Naive thymus-derived CD4-positive, alpha-beta T cell (primary cell): ENCODE results near the gene GLYATL1. TPM values are rescaled to one million over a fixed set of nuclear protein-coding genes. Genes with fewer than 3 reads are reported as not detected.

ENCODE experiments used
- ATAC-seq: fragments of 150-1000 bp; cut with Tn5 transposase; 2 replicates; pipeline ENCODE4 v1.10.0; 2021; ENCODE audit warnings: mild to moderate bottlenecking, moderate library complexity
- CTCF ChIA-PET: fragments of 350-600 bp; sonication (Branson Sonifier 250); formaldehyde crosslinking; loops from one replicate; lab custom pipeline; 2021; ENCODE audit warnings: antibody characterized with exemption; lab: Charles Lee
- POLR2A ChIA-PET: fragments of 350-600 bp; sonication (Branson Sonifier 250); formaldehyde crosslinking; loops from one replicate; lab custom pipeline; 2021; ENCODE audit warnings: antibody characterized with exemption, inconsistent platforms; lab: Charles Lee
- DNase-seq, 9 donors: peaks; one replicate each; pipeline versions ENCODE4 v3.0.0 to v3.0.0-alpha.2; 2020 to 2022; ENCODE audit warnings: mixed read lengths in 1 of 9
- H3K27ac ChIP-seq: one replicate; pipeline ENCODE4 v1.7.0; 2013; ENCODE audit warnings: mild to moderate bottlenecking, low read depth, low read length, moderate library complexity
- H3K27me3 ChIP-seq, 2 donors: one replicate each; pipeline ENCODE4 v1.7.0; 2013; ENCODE audit warnings: low read length in 2 of 2, mild to moderate bottlenecking in 2 of 2, moderate library complexity in 2 of 2; ENCODE audit not compliant: control insufficient read depth in 2 of 2, insufficient read depth in 2 of 2
- H3K36me3 ChIP-seq, 3 experiments: 1 replicate in 2 of 3; 2 replicates in 1 of 3; pipeline ENCODE4 v1.7.0; 2013; ENCODE audit warnings: low read length in 3 of 3, mild to moderate bottlenecking in 3 of 3, moderate library complexity in 1 of 3; ENCODE audit not compliant: insufficient read depth in 3 of 3, control insufficient read depth in 2 of 3
- H3K4me1 ChIP-seq, 2 donors: one replicate each; pipeline ENCODE4 v1.7.0; 2013; ENCODE audit warnings: low read length in 2 of 2, mild to moderate bottlenecking in 2 of 2, moderate library complexity in 1 of 2; ENCODE audit not compliant: control insufficient read depth in 2 of 2, insufficient read depth in 2 of 2
- H3K4me3 ChIP-seq: 2 replicates; pipeline ENCODE4 v1.7.0; 2013; ENCODE audit warnings: mild to moderate bottlenecking, low read length
- H3K9me3 ChIP-seq, 3 experiments: 1 replicate in 2 of 3; 2 replicates in 1 of 3; pipeline ENCODE4 v1.7.0; 2013; ENCODE audit warnings: low read length in 3 of 3; ENCODE audit not compliant: control insufficient read depth in 2 of 3
- H3K27ac Mint-ChIP-seq, 9 donors: one replicate each; pipeline ENCODE4 v1.8.0; 2020 to 2022; ENCODE audit warnings: mixed read lengths in 9 of 9, mild to moderate bottlenecking in 8 of 9, moderate library complexity in 5 of 9, inconsistent platforms in 2 of 9
- H3K27me3 Mint-ChIP-seq, 5 donors: one replicate each; pipeline ENCODE4 v1.8.0; 2021 to 2022; ENCODE audit warnings: mixed read lengths in 5 of 5, mild to moderate bottlenecking in 1 of 5
- H3K36me3 Mint-ChIP-seq, 5 donors: one replicate each; pipeline ENCODE4 v1.8.0; 2020 to 2022; ENCODE audit warnings: mixed read lengths in 5 of 5, mild to moderate bottlenecking in 3 of 5, inconsistent platforms in 1 of 5
- H3K4me1 Mint-ChIP-seq, 7 donors: one replicate each; pipeline ENCODE4 v1.8.0; 2020 to 2022; ENCODE audit warnings: mixed read lengths in 7 of 7, mild to moderate bottlenecking in 3 of 7, inconsistent platforms in 1 of 7
- H3K4me3 Mint-ChIP-seq, 10 donors: one replicate each; pipeline ENCODE4 v1.8.0; 2020 to 2022; ENCODE audit warnings: mild to moderate bottlenecking in 10 of 10, mixed read lengths in 10 of 10, moderate library complexity in 6 of 10, inconsistent platforms in 2 of 10
- H3K9me3 Mint-ChIP-seq, 11 donors: one replicate each; pipeline ENCODE4 v1.8.0; 2020 to 2022; ENCODE audit warnings: mixed read lengths in 11 of 11, mild to moderate bottlenecking in 4 of 11, inconsistent platforms in 1 of 11, moderate library complexity in 1 of 11
- intact Hi-C, 2 donors: fragments of 100-400 bp; cut with micrococcal nuclease; formaldehyde crosslinking; loops; one replicate each; pipeline ENCODE4 v1.15.1; 2023
- polyA plus RNA-seq, 2 donors: library from polyadenylated mRNA; unstranded; fragments of 300-500 nt; fragmentation: Illumina TruSeq; gene quantifications; one replicate each; pipeline ENCODE4 v1.2.3, GENCODE V29; 2021
- total RNA-seq, 6 experiments: library from RNA in 5 of 6; stranded (reverse) in 5 of 6; gene quantifications; 1 replicate in 5 of 6; 2 replicates in 1 of 6; pipeline ENCODE4 v1.2.3 and lab custom pipeline; 2021 to 2026

The GLYATL1 gene
- total and polyA plus RNA-seq, 7 experiments from 2014 or later = 0.39 TPM; not detected in 6

DNA sequence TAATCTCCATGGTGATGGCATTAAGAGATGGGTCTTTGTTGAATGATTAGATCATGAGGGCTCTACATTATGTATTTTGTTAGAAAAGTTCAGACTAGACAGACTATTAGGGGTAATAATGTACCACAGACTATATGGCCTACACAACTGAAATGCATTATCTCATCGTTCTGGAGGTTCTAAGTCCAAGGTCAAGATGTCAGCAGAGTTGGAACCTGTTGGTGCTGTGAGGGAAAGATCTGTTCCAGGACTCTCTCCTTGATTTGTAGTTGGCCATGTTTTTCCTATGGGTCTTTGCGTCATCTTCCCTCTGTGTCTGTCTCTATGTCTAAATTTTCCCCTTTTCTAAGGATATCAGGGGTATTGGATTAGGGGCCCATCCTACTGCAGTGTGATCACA, 8.4 kb upstream of the GLYATL1 start:
- H3K4me1 Mint-ChIP-seq = peaks cover 3 to 16% (median 13%) of the 10 kb centered on the region in 7 donors
- H3K4me3 ChIP-seq = no peak overlapping the region
- peaks cover 4 to 22% (median 11%) of the 10 kb centered on the region in 5 donors for H3K27me3 Mint-ChIP-seq
- ChIA-PET CTCF (no interaction called here), POLR2A (no interaction called here)
- no peaks in the 10 kb centered on the region for H3K36me3 ChIP-seq
- no peak overlapping the region for H3K27ac ChIP-seq
- no peak overlapping the region for H3K4me3 Mint-ChIP-seq
- DNase-seq (no peak), ATAC-seq (no peak)
- peaks cover 0 to 6% of the 10 kb centered on the region in 2 donors for H3K4me1 ChIP-seq
- H3K9me3 ChIP-seq = no peaks in the 10 kb centered on the region
- peaks cover 0 to 5% of the 10 kb centered on the region in 2 donors for H3K27me3 ChIP-seq
- H3K27ac Mint-ChIP-seq = no peak overlapping the region
- intact Hi-C loops = no loop called here
- H3K9me3 Mint-ChIP-seq = peaks cover 0 to 4% (median 0%) of the 10 kb centered on the region in 11 donors
- no peaks in the 10 kb centered on the region for H3K36me3 Mint-ChIP-seq

DNA sequence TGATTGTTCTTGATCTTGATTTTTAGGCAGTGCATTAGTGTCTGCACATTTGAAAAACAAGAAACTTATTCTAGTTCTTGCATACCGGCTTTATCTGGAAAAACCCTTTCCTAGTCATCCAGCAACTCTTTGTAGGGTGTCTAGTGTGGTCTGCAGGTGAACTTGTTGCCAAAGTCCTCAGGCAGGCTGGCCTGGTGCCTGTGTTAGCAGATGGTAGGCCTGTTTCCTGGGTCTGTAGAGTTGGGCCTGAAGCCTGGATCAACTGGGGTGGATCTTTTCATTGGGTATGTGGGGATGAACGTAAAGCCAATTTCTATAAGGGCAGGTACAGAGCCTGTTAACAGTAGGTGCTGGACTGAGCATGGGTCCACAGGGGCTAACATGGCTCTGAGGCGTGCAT, 5.6 kb upstream of the GLYATL1 start:
- Mint-ChIP-seq H3K36me3 (no peaks in the 10 kb centered on the region), H3K4me1 (peaks cover 0 to under 1% (median 0%) of the 10 kb centered on the region in 7 donors), H3K27me3 (peaks cover 0 to 18% (median 9%) of the 10 kb centered on the region in 5 donors), H3K9me3 (peaks cover 0 to 4% (median 0%) of the 10 kb centered on the region in 11 donors), H3K27ac (no peak overlapping the region), H3K4me3 (no peak overlapping the region)
- ATAC-seq (no peak), DNase-seq (no peak)
- H3K36me3 ChIP-seq = no peaks in the 10 kb centered on the region
- intact Hi-C loops = no loop called here
- no peaks in the 10 kb centered on the region for H3K4me1 ChIP-seq
- no peaks in the 10 kb centered on the region for H3K9me3 ChIP-seq
- no peak overlapping the region for H3K27ac ChIP-seq
- ChIA-PET CTCF (no interaction called here), POLR2A (no interaction called here)
- H3K27me3 ChIP-seq = peaks cover 0 to 5% of the 10 kb centered on the region in 2 donors
- H3K4me3 ChIP-seq = no peak overlapping the region

DNA sequence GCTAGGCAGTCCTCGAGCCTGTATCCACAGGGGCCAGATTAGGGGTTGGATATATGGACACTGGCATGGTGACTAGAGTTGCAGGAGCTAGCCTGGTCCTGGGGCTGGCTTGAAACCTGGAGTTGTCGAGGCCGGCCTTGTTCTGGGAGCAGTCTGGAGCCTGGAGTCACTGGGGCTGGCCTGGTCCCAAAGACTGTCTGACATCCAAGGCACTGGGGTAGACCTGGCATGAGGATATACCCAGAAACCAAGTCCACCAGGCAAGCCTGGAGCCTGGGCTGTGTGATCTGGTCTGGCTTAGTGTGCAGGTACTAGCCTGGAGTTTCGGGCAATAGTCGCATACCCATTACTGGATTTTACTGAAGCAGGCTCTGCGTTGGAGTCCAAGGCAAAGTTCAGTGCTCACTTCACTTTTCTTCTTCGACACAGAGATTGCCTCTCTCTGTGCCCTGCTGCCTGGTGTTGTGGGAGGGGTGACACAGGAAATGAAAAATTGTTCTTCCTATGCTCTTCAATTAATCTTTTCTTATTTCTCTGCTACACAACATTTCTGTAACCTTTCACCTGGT, 4.3 kb upstream of the GLYATL1 start:
- intact Hi-C loops = no loop called here
- no peaks in the 10 kb centered on the region for H3K9me3 ChIP-seq
- Mint-ChIP-seq H3K27me3 (peaks cover 0 to 16% (median 4%) of the 10 kb centered on the region in 5 donors), H3K9me3 (peaks cover 0 to 4% (median 0%) of the 10 kb centered on the region in 11 donors), H3K27ac (no peak overlapping the region), H3K4me1 (no peaks in the 10 kb centered on the region), H3K4me3 (no peak overlapping the region), H3K36me3 (no peaks in the 10 kb centered on the region)
- DNase-seq (no peak), ATAC-seq (no peak)
- no peak overlapping the region for H3K4me3 ChIP-seq
- no peaks in the 10 kb centered on the region for H3K36me3 ChIP-seq
- H3K27ac ChIP-seq = no peak overlapping the region
- H3K4me1 ChIP-seq = no peaks in the 10 kb centered on the region
- CTCF ChIA-PET = no interaction called here
- POLR2A ChIA-PET = no interaction called here
- no peaks in the 10 kb centered on the region for H3K27me3 ChIP-seq

DNA sequence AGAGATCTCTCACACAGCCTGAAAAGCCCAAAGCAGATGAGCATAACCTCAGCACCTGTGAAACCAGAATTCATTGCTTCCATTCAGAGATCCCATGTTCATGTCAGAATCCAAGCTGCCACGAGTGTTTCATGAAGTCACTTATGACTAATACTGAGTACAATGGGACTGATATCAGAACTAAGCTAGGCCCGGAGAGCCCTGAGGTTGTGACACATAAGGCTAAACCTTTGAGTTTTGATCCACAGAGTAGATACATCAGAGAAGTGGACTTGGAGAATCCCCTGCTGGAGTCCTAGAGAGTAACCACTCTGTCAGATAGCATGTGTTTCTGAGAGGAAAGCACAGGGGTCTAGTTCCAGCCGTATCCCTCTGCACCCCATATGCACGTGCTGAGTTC, 890 bp upstream of the GLYATL1 start:
- Mint-ChIP-seq H3K9me3 (peaks cover 0 to 4% (median 0%) of the 10 kb centered on the region in 11 donors), H3K4me1 (no peaks in the 10 kb centered on the region), H3K27me3 (peaks cover 0 to 15% (median 12%) of the 10 kb centered on the region in 5 donors), H3K4me3 (no peak overlapping the region), H3K36me3 (peaks cover 0 to 4% (median 0%) of the 10 kb centered on the region in 5 donors), H3K27ac (no peak overlapping the region)
- Histone ChIP-seq H3K27me3 (no peaks in the 10 kb centered on the region), H3K4me1 (no peaks in the 10 kb centered on the region), H3K9me3 (no peaks in the 10 kb centered on the region), H3K36me3 (no peaks in the 10 kb centered on the region), H3K4me3 (no peak overlapping the region), H3K27ac (no peak overlapping the region)
- DNase-seq (no peak), ATAC-seq (no peak)
- intact Hi-C loops = no loop called here
- ChIA-PET POLR2A (no interaction called here), CTCF (no interaction called here)

DNA sequence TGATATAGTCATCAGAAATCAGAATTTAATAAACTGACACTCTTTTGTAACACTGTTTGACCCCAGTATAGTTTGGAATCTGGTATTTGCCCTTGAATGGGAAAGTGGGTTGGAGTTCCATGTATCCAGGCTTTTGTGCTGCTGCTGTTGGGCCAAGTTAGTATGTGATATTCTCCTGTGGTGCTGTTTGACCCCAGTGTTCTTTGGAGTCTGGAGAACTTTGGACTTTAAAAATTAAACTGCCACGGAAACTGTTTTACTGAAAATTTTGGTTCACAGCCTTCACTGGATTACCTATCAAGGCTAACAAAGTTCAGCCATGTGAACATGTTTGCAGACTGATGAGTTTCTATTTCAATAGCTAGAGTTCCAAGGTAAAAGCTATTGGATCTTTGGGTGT, 740 bp downstream of the GLYATL1 start:
- H3K9me3 Mint-ChIP-seq = peaks cover 0 to 4% (median 0%) of the 10 kb centered on the region in 11 donors
- POLR2A ChIA-PET = no interaction called here
- ATAC-seq = no peak

DNA sequence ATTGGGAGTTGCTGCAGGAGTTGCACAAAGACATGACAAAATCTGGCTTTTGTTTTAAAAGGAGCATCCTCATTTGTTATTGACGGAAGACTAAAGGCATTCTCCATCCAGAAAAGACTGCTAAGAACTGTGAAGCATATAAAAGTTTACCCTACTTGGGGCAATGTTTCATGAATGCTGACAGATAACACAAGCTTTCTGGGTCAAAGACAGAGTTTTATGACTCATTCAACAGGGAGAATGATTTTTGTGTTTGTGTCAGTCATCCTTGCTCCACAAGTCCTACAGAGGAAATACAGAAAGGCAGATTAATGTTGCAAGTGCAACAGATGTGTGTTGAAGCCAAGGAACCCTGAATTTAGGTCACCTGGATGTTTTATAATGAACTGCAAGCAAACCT, 2.5 kb downstream of the GLYATL1 start:
- H3K4me1 ChIP-seq = no peaks in the 10 kb centered on the region
- ATAC-seq = no peak
- ChIA-PET POLR2A (no interaction called here), CTCF (no interaction called here)
- Mint-ChIP-seq H3K9me3 (peaks cover 0 to 2% (median 0%) of the 10 kb centered on the region in 11 donors), H3K27me3 (peaks cover 3 to 20% (median 12%) of the 10 kb centered on the region in 5 donors), H3K4me3 (no peak overlapping the region), H3K4me1 (no peaks in the 10 kb centered on the region), H3K27ac (peak overlapping the region in 1 of 9 donors; percentile 8), H3K36me3 (peaks cover 0 to 4% (median 0%) of the 10 kb centered on the region in 5 donors)
- H3K27ac ChIP-seq = no peak overlapping the region
- DNase-seq = no peak
- no peaks in the 10 kb centered on the region for H3K36me3 ChIP-seq
- intact Hi-C loops = no loop called here
- no peak overlapping the region for H3K4me3 ChIP-seq
- H3K9me3 ChIP-seq = no peaks in the 10 kb centered on the region
- H3K27me3 ChIP-seq = no peaks in the 10 kb centered on the region

More for the DNA sequence above, 740 bp downstream of the GLYATL1 start:
- H3K27ac ChIP-seq = no peak overlapping the region
- H3K27me3 ChIP-seq = no peaks in the 10 kb centered on the region
- no peaks in the 10 kb centered on the region for H3K36me3 ChIP-seq
- H3K27ac Mint-ChIP-seq = no peak overlapping the region
- no peak for DNase-seq
- H3K4me3 ChIP-seq = no peak overlapping the region
- no peaks in the 10 kb centered on the region for H3K9me3 ChIP-seq
- peaks cover 0 to 4% (median 0%) of the 10 kb centered on the region in 5 donors for H3K36me3 Mint-ChIP-seq
- no peaks in the 10 kb centered on the region for H3K4me1 Mint-ChIP-seq
- peaks cover 0 to 17% (median 12%) of the 10 kb centered on the region in 5 donors for H3K27me3 Mint-ChIP-seq
- intact Hi-C loops = no loop called here
- CTCF ChIA-PET = no interaction called here
- H3K4me1 ChIP-seq = no peaks in the 10 kb centered on the region
- no peak overlapping the region for H3K4me3 Mint-ChIP-seq

DNA sequence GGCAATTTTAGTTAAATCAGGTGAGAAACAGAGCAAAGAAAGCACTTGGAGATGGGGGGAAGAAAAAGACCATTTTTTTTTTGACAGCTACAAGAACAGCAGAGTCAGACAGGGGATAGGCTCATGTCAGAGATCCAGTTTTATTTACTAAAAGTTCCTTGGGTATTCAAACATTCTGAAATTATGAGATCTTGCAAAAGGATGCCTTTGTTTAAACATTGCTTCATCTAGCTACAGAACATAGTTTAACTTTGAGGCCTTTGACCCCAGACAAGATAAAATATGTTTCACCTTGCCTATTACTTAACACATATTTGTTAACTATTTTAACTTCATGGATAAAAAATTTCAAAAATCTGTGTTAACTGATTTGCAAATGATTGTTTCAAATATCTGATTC, 6.4 kb downstream of the GLYATL1 start:
- Histone ChIP-seq H3K27me3 (no peaks in the 10 kb centered on the region), H3K27ac (no peak overlapping the region), H3K4me1 (no peaks in the 10 kb centered on the region), H3K4me3 (no peak overlapping the region), H3K9me3 (no peaks in the 10 kb centered on the region), H3K36me3 (no peaks in the 10 kb centered on the region)
- Mint-ChIP-seq H3K4me1 (no peaks in the 10 kb centered on the region), H3K4me3 (no peak overlapping the region), H3K36me3 (peaks cover 0 to 4% (median 0%) of the 10 kb centered on the region in 5 donors), H3K9me3 (peaks cover 0 to 1% (median 0%) of the 10 kb centered on the region in 11 donors), H3K27me3 (peaks cover 3 to 28% (median 17%) of the 10 kb centered on the region in 5 donors), H3K27ac (no peak overlapping the region)
- POLR2A ChIA-PET = no interaction called here
- ATAC-seq (no peak), DNase-seq (no peak)
- intact Hi-C loops = no loop called here
- CTCF ChIA-PET = no interaction called here
